GM18861 (cell line): ENCODE measurements around the gene SIDT1.

ENCODE experiments used
- ATAC-seq: cut with Tn5 transposase; IDR thresholded peaks from one replicate; pipeline ENCODE4 v1.9.1; 2021; ENCODE audit not compliant: unreplicated experiment

SIDT1 gene

DNA sequence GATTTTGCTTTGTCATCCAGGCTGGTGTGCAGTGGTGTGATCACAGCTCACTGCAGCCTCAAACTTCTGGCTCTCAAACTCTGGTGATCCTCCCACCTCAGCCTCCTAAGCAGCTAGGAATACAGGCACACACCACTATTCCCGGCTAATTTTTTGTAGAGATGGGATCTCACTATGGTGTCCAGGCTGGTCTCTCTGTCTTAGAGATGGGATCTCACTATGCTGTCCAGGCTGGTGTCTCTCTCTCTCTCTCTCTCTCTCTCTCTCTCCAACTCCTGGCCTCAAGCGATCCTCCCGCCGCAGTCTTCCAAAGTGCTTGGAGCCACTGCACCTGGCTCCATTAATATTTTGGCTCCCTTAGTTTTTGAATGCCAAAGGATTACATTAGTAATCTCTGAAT is 146.4 kb downstream of the SIDT1 start:
- no peak for ATAC-seq
